ENCODE measurements around the gene TRIP13. TPM values are rescaled to one million over a fixed set of nuclear protein-coding genes. Genes with fewer than 3 reads are reported as not detected.

TRIP13 gene
- total and polyA plus RNA-seq, 10 of the 15 experiments (the other 5 are each of a cell fraction or from before 2014, with no cell fraction given) = 15.1 to 64.9 (median 32.2) TPM

DNA sequence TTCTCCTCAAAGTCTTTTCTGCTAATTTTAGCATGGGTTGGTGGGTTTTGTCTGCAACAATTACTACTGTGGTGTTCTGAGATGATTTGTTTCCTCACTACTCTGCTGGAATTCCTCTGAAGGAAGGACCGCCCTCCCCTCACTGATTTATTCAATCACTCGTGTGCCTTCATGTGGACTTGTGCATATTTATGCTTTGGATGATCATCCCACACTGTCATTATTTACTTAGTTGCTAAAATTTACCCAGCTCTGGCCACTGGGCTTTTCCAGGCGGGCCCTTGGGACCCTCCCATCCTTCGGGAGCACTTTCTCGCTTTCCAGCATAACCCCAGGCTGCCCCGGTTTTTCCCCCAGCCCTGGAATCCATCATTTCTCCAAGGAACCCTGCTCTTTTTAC lies 74.3 kb downstream of the TRIP13 start:
- CTCF ChIA-PET = no interaction called here
- TF ChIP-seq FOXM1 (IDR thresholded peaks at IDR 0.05; ENCODE audit: low read depth, low read length) (no peak), RELA (IDR thresholded peaks at IDR 0.05; ENCODE audit: borderline replicate concordance, partially characterized antibody) (no peak), IKZF2 (IDR thresholded peaks at IDR 0.05) (no peak), ZZZ3 (IDR thresholded peaks at IDR 0.05; ENCODE audit: control insufficient read depth, insufficient read length, low read depth) (no peak), KLF5 (IDR thresholded peaks at IDR 0.05; ENCODE audit: partially characterized antibody) (no peak), MTA2 (IDR thresholded peaks at IDR 0.05; ENCODE audit: low read depth) (no peak), MTA3 (IDR thresholded peaks at IDR 0.05; ENCODE audit: borderline replicate concordance, low read length) (no peak), RCOR1 (conservative IDR thresholded peaks at IDR 0.05; ENCODE audit: low read depth, low read length) (no peak), TCF12 (IDR thresholded peaks at IDR 0.05; ENCODE audit: low read depth, low read length) (no peak), ZNF384 (IDR thresholded peaks at IDR 0.05; ENCODE audit: borderline replicate concordance, low read depth, low read length) (no peak), EZH2 (IDR thresholded peaks at IDR 0.05; ENCODE audit: borderline replicate concordance, control insufficient read depth, low read depth, low read length) (no peak), KDM1A (IDR thresholded peaks at IDR 0.05; ENCODE audit: borderline replicate concordance) (no peak), SIX5 (IDR thresholded peaks at IDR 0.05; ENCODE audit: low read depth, low read length, severe bottlenecking) (no peak)
- TF ChIP-seq, protein P1, sequence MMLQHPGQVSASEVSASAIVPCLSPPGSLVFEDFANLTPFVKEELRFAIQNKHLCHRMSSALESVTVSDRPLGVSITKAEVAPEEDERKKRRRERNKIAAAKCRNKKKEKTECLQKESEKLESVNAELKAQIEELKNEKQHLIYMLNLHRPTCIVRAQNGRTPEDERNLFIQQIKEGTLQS (IDR thresholded peaks at IDR 0.05; ENCODE audit: borderline replicate concordance, extremely low read depth, low read depth, low read length) = no peak
- TF ChIP-seq, protein P2, sequence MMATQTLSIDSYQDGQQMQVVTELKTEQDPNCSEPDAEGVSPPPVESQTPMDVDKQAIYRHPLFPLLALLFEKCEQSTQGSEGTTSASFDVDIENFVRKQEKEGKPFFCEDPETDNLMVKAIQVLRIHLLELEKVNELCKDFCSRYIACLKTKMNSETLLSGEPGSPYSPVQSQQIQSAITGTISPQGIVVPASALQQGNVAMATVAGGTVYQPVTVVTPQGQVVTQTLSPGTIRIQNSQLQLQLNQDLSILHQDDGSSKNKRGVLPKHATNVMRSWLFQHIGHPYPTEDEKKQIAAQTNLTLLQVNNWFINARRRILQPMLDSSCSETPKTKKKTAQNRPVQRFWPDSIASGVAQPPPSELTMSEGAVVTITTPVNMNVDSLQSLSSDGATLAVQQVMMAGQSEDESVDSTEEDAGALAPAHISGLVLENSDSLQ (IDR thresholded peaks at IDR 0.05) = no peak
- in situ Hi-C loops (cut with MboI) = no loop called here
- POLR2A ChIA-PET = no interaction called here
- WGBS (ENCODE audit: insufficient coverage, insufficient replicate concordance, low lambda C conversion rate, missing lambda C conversion rate) = 31% methylated on average over 6 of the region's 6 CpGs
- ATAC-seq (no peak), DNase-seq (ENCODE audit: low read depth, low spot score) (no peak), FAIRE-seq (no peak)
- RAD21 ChIA-PET (ENCODE audit: unreplicated experiment) = no interaction called here
- Histone ChIP-seq H3K4me2 (ENCODE audit: control insufficient read depth, insufficient read depth) (no peak overlapping the region), H3K79me2 (ENCODE audit: control insufficient read depth, insufficient read depth, low read length) (no peaks in the 10 kb centered on the region), H3K4me1 (ENCODE audit: control insufficient read depth, insufficient read depth, low read length) (peaks cover 17% of the 10 kb centered on the region), H3K27ac (ENCODE audit: control insufficient read depth, insufficient read depth) (no peak overlapping the region), H3K36me3 (ENCODE audit: control insufficient read depth in 2 of 2, insufficient read depth in 2 of 2, low read length in 1 of 2) (no peaks in the 10 kb centered on the region), H3K9ac (ENCODE audit: control insufficient read depth, insufficient read depth, low read length) (no peak overlapping the region), H4K20me1 (ENCODE audit: control insufficient read depth, insufficient read depth) (no peaks in the 10 kb centered on the region), H3K4me3 (no peak overlapping the region), H3K9me3 (replicated peaks; ENCODE audit: control insufficient read depth, insufficient read depth, low read length) (no peaks in the 10 kb centered on the region), H3K27me3 (replicated peaks in 1 of 2; ENCODE audit: control insufficient read depth in 2 of 2, insufficient read depth in 2 of 2, low read length in 1 of 2) (peaks cover 0 to 5% of the 10 kb centered on the region in 2 experiments; a peak in 2 of 4 replicates), H2AFZ (ENCODE audit: control insufficient read depth, low read depth, low read length) (no peak overlapping the region)
- SMC1A ChIA-PET (ENCODE audit: uncharacterized antibody, unreplicated experiment) = no interaction called here
- intact Hi-C loops (cut with micrococcal nuclease; ENCODE audit: unreplicated experiment) = no loop called here
- no TSS peak for BruUV-seq (replicated peaks)

Other genes with a start within 250 kb of the TRIP13 start
- gene TPPP, start 199.5 kb upstream of the TRIP13 start, total RNA-seq (2014; rRNA removed) = under 0.01 TPM in 1 of 2 replicates, not detected in the other
- gene TPPP, start 199.5 kb upstream of the TRIP13 start, total RNA-seq (2014; rRNA removed; fragmentation: Illumina TruSeq; extraction: Trizol) = 0.04 TPM in 1 of 2 replicates, not detected in the other
- gene TPPP, start 199.5 kb upstream of the TRIP13 start, total RNA-seq (2021) = 0.03 TPM in 1 of 2 replicates, not detected in the other
- gene TPPP, start 199.5 kb upstream of the TRIP13 start, polyA plus RNA-seq (2011; rRNA removed) = 0.01 and 0.07 TPM in 2 replicates
- 0.01 TPM in 1 of 2 replicates, not detected in the other for gene TPPP, start 199.5 kb upstream of the TRIP13 start, polyA plus RNA-seq (2014; fragmentation: Illumina TruSeq; extraction: Trizol)
- not detected for gene TPPP, start 199.5 kb upstream of the TRIP13 start, polyA plus RNA-seq (2014; fragmentation: Nextera tagmentation; extraction: Ambion mirVana)
- not detected in 2 replicates for gene TPPP, start 199.5 kb upstream of the TRIP13 start, polyA plus RNA-seq (2014; rRNA removed)
- gene TPPP, start 199.5 kb upstream of the TRIP13 start, polyA plus RNA-seq (2016; fragmentation: Nextera tagmentation; extraction: Ambion mirVana) = under 1 TPM; 0.03 to 0.24 TPM
- not detected in 2 replicates for gene ZDHHC11B, start 108.2 kb upstream of the TRIP13 start, total RNA-seq (2014; rRNA removed)
- not detected in 2 replicates for gene ZDHHC11B, start 108.2 kb upstream of the TRIP13 start, total RNA-seq (2014; rRNA removed; fragmentation: Illumina TruSeq; extraction: Trizol)
- 0.13 TPM in 1 of 2 replicates, not detected in the other for gene ZDHHC11B, start 108.2 kb upstream of the TRIP13 start, total RNA-seq (2021)
- gene ZDHHC11B, start 108.2 kb upstream of the TRIP13 start, polyA plus RNA-seq (2011; rRNA removed) = not detected in 2 replicates
- 0.01 TPM in 1 of 2 replicates, not detected in the other for gene ZDHHC11B, start 108.2 kb upstream of the TRIP13 start, polyA plus RNA-seq (2014; fragmentation: Illumina TruSeq; extraction: Trizol)
- under 1 TPM in 1 of 2 experiments, not detected in 1; 0.09 TPM for gene ZDHHC11B, start 108.2 kb upstream of the TRIP13 start, polyA plus RNA-seq (2014; fragmentation: Nextera tagmentation; extraction: Ambion mirVana)
- gene ZDHHC11B, start 108.2 kb upstream of the TRIP13 start, polyA plus RNA-seq (2014; rRNA removed) = 0.10 TPM in 1 of 2 replicates, not detected in the other
- gene ZDHHC11B, start 108.2 kb upstream of the TRIP13 start, polyA plus RNA-seq (2016; fragmentation: Nextera tagmentation; extraction: Ambion mirVana) = not detected
- 0.11 and 0.60 TPM in 2 replicates for gene ZDHHC11, start 41.9 kb upstream of the TRIP13 start, total RNA-seq (2014; rRNA removed)
- gene ZDHHC11, start 41.9 kb upstream of the TRIP13 start, total RNA-seq (2014; rRNA removed; fragmentation: Illumina TruSeq; extraction: Trizol) = 0.13 and 0.23 TPM in 2 replicates
- 0.61 and 1.4 TPM in 2 replicates for gene ZDHHC11, start 41.9 kb upstream of the TRIP13 start, total RNA-seq (2021)
- gene ZDHHC11, start 41.9 kb upstream of the TRIP13 start, polyA plus RNA-seq (2011; rRNA removed) = 0.14 and 0.35 TPM in 2 replicates
- gene ZDHHC11, start 41.9 kb upstream of the TRIP13 start, polyA plus RNA-seq (2014; fragmentation: Illumina TruSeq; extraction: Trizol) = 0.13 and 1.3 TPM in 2 replicates
- gene ZDHHC11, start 41.9 kb upstream of the TRIP13 start, polyA plus RNA-seq (2014; fragmentation: Nextera tagmentation; extraction: Ambion mirVana) = under 1 TPM; 0.04 to 0.19 TPM
- 0.32 and 0.55 TPM in 2 replicates for gene ZDHHC11, start 41.9 kb upstream of the TRIP13 start, polyA plus RNA-seq (2014; rRNA removed)
- gene ZDHHC11, start 41.9 kb upstream of the TRIP13 start, polyA plus RNA-seq (2016; fragmentation: Nextera tagmentation; extraction: Ambion mirVana) = under 1 TPM; 0.28 to 0.43 TPM
- 41.5 and 41.9 TPM in 2 replicates for gene BRD9, start 83 bp upstream of the TRIP13 start, total RNA-seq (2014; rRNA removed)
- 27.8 and 28.9 TPM in 2 replicates for gene BRD9, start 83 bp upstream of the TRIP13 start, total RNA-seq (2014; rRNA removed; fragmentation: Illumina TruSeq; extraction: Trizol)
- gene BRD9, start 83 bp upstream of the TRIP13 start, total RNA-seq (2021) = 44.5 and 48.6 TPM in 2 replicates
- 9.6 and 13.1 TPM in 2 replicates for gene BRD9, start 83 bp upstream of the TRIP13 start, polyA plus RNA-seq (2011; rRNA removed)
- 35.9 and 37.5 TPM in 2 replicates for gene BRD9, start 83 bp upstream of the TRIP13 start, polyA plus RNA-seq (2014; fragmentation: Illumina TruSeq; extraction: Trizol)
- 1 to 10 TPM; 2.0 to 4.7 TPM for gene BRD9, start 83 bp upstream of the TRIP13 start, polyA plus RNA-seq (2014; fragmentation: Nextera tagmentation; extraction: Ambion mirVana)
- gene BRD9, start 83 bp upstream of the TRIP13 start, polyA plus RNA-seq (2014; rRNA removed) = 40.7 and 46.2 TPM in 2 replicates
- 10 to 100 TPM; 29.1 to 35.7 TPM for gene BRD9, start 83 bp upstream of the TRIP13 start, polyA plus RNA-seq (2016; fragmentation: Nextera tagmentation; extraction: Ambion mirVana)
- gene NKD2, start 115.9 kb downstream of the TRIP13 start, total RNA-seq (2014; rRNA removed) = not detected in 2 replicates
- gene NKD2, start 115.9 kb downstream of the TRIP13 start, total RNA-seq (2014; rRNA removed; fragmentation: Illumina TruSeq; extraction: Trizol) = not detected in 2 replicates
- gene NKD2, start 115.9 kb downstream of the TRIP13 start, total RNA-seq (2021) = 0.13 and 0.26 TPM in 2 replicates
- not detected in 2 replicates for gene NKD2, start 115.9 kb downstream of the TRIP13 start, polyA plus RNA-seq (2011; rRNA removed)
- gene NKD2, start 115.9 kb downstream of the TRIP13 start, polyA plus RNA-seq (2014; fragmentation: Illumina TruSeq; extraction: Trizol) = not detected in 2 replicates
- not detected for gene NKD2, start 115.9 kb downstream of the TRIP13 start, polyA plus RNA-seq (2014; fragmentation: Nextera tagmentation; extraction: Ambion mirVana)
- gene NKD2, start 115.9 kb downstream of the TRIP13 start, polyA plus RNA-seq (2014; rRNA removed) = 0.13 TPM in 1 of 2 replicates, not detected in the other
- under 1 TPM; 0.20 to 0.83 TPM for gene NKD2, start 115.9 kb downstream of the TRIP13 start, polyA plus RNA-seq (2016; fragmentation: Nextera tagmentation; extraction: Ambion mirVana)
- 3.5 and 5.0 TPM in 2 replicates for gene SLC12A7, start 219.2 kb downstream of the TRIP13 start, total RNA-seq (2014; rRNA removed)
- 2.1 and 3.0 TPM in 2 replicates for gene SLC12A7, start 219.2 kb downstream of the TRIP13 start, total RNA-seq (2014; rRNA removed; fragmentation: Illumina TruSeq; extraction: Trizol)
- 10.0 and 11.5 TPM in 2 replicates for gene SLC12A7, start 219.2 kb downstream of the TRIP13 start, total RNA-seq (2021)
- 1.5 and 2.8 TPM in 2 replicates for gene SLC12A7, start 219.2 kb downstream of the TRIP13 start, polyA plus RNA-seq (2011; rRNA removed)
- 0.78 and 2.9 TPM in 2 replicates for gene SLC12A7, start 219.2 kb downstream of the TRIP13 start, polyA plus RNA-seq (2014; fragmentation: Illumina TruSeq; extraction: Trizol)
- under 1 TPM; 0.10 to 0.29 TPM for gene SLC12A7, start 219.2 kb downstream of the TRIP13 start, polyA plus RNA-seq (2014; fragmentation: Nextera tagmentation; extraction: Ambion mirVana)
- gene SLC12A7, start 219.2 kb downstream of the TRIP13 start, polyA plus RNA-seq (2014; rRNA removed) = 5.0 and 7.4 TPM in 2 replicates
- gene SLC12A7, start 219.2 kb downstream of the TRIP13 start, polyA plus RNA-seq (2016; fragmentation: Nextera tagmentation; extraction: Ambion mirVana) = 1 to 10 TPM; 2.3 to 3.2 TPM

Data from GM12878 (cell line).